ENCODE data around the gene PPP4R3A.

PPP4R3A gene

GRCh38 chr14:91417983-91418386 lies 92.1 kb downstream of the PPP4R3A start:
- no peak for TF ChIP-seq CTCF (IDR thresholded peaks at IDR 0.05)
- no peak for TF ChIP-seq ZFX (IDR thresholded peaks at IDR 0.05; ENCODE audit: borderline replicate concordance)
- H3K27ac ChIP-seq = peak overlapping the region; percentile 25; the same call in 1 of the 2 replicates

- TF ChIP-seq CTCF (IDR thresholded peaks at IDR 0.05) (peak; percentile 26), ZFX (IDR thresholded peaks at IDR 0.05; ENCODE audit: borderline replicate concordance) (no peak)
- peak within 1 kb of the TSS; percentile 25; the same call in 1 of the 2 replicates for H3K27ac ChIP-seq
Observed at GRCh38 chr14:91417120-91417982, 92.8 kb downstream of the PPP4R3A start, which contains the start of gene CCDC88C. Gene CCDC88C (minus strand): TSS chr14:91417820. CDS start chr14:91417690, 130 bp downstream.

GRCh38 chr14:91416744-91417119 lies 93.4 kb downstream of the PPP4R3A start:
- H3K27ac ChIP-seq = no peak overlapping the region
- TF ChIP-seq CTCF (IDR thresholded peaks at IDR 0.05) = no peak
- no peak for TF ChIP-seq ZFX (IDR thresholded peaks at IDR 0.05; ENCODE audit: borderline replicate concordance)

GRCh38 chr14:91415794-91416743 lies 94.0 kb downstream of the PPP4R3A start:
- TF ChIP-seq ZFX (IDR thresholded peaks at IDR 0.05; ENCODE audit: borderline replicate concordance) (no peak), CTCF (IDR thresholded peaks at IDR 0.05) (no peak)
- no peak overlapping the region for H3K27ac ChIP-seq

DNA sequence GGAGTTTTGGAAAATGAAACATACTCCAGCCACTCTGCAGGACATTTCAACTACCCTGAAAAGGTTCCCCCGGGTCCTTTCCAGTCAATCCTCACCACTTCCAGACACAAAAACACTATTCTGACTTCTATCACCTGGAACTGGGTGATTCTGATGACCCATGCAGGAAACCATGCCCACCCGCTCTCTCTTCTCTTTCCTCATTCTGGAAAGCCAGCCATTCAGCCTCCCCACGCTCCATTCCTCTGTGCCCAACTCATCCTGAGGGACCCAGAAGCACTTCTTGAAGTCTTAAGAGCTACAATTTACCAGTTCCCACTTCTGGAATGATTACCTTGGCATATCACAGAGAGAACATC lies 95.7 kb downstream of the PPP4R3A start:
- TF ChIP-seq ZFX (IDR thresholded peaks at IDR 0.05; ENCODE audit: borderline replicate concordance) = no peak
- no peak for TF ChIP-seq CTCF (IDR thresholded peaks at IDR 0.05)
- no peak overlapping the region for H3K27ac ChIP-seq

GRCh38 chr14:91413547-91414474 lies 96.3 kb downstream of the PPP4R3A start:
- TF ChIP-seq ZFX (IDR thresholded peaks at IDR 0.05; ENCODE audit: borderline replicate concordance) = no peak
- TF ChIP-seq CTCF (IDR thresholded peaks at IDR 0.05) = no peak
- no peak overlapping the region for H3K27ac ChIP-seq

Data from 22Rv1 (cell line).